Upper lobe of left lung (tissue), 4 donors: Measurements from ENCODE around the gene SKOR1.

Experiments
- POLR2A ChIP-seq, 4 donors: fragments of 450-650 bp; IDR thresholded peaks; one replicate each; pipeline ENCODE4 v1.5.1; 2016 to 2017; ENCODE audit warnings: antibody characterized with exemption in 4 of 4, mild to moderate bottlenecking in 2 of 4
- POLR2AphosphoS5 ChIP-seq, 2 donors: sonication (generic); formaldehyde crosslinking; IDR thresholded peaks; one replicate each; pipeline ENCODE4 v1.5.1; 2017; ENCODE audit warnings: antibody characterized with exemption in 2 of 2
- TF ChIP-seq, protein P1 (sequence below), 6 experiments: fragments of 450-650 bp in 4 of 6; fragments of 200-600 bp in 2 of 6; sonication (generic) in 2 of 6; IDR thresholded peaks; one replicate each; pipeline ENCODE4 v1.5.1; 2016 to 2019; ENCODE audit warnings: antibody characterized with exemption in 6 of 6

DNA sequence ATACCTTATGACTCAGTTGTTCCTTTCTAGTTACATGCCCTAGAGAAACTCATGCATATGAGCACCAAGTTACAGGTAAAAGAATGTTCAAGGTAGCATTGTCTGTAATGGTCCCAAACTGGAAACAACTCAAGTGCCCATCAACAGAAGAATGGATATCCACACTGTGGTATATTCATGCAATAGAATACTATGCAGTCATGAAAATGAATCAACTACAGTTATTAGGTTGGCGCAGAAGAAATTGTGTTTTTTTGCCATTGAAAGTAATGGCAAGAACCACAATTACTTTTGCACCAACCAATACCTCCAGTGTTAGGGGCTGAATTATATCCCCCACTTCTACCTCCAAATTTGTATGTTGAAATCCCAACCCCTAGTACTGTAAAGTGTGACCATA, 24.2 kb downstream of the SKOR1 start:
- TF ChIP-seq, protein P1, sequence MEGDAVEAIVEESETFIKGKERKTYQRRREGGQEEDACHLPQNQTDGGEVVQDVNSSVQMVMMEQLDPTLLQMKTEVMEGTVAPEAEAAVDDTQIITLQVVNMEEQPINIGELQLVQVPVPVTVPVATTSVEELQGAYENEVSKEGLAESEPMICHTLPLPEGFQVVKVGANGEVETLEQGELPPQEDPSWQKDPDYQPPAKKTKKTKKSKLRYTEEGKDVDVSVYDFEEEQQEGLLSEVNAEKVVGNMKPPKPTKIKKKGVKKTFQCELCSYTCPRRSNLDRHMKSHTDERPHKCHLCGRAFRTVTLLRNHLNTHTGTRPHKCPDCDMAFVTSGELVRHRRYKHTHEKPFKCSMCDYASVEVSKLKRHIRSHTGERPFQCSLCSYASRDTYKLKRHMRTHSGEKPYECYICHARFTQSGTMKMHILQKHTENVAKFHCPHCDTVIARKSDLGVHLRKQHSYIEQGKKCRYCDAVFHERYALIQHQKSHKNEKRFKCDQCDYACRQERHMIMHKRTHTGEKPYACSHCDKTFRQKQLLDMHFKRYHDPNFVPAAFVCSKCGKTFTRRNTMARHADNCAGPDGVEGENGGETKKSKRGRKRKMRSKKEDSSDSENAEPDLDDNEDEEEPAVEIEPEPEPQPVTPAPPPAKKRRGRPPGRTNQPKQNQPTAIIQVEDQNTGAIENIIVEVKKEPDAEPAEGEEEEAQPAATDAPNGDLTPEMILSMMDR (IDR thresholded peaks at IDR 0.05): no peak
- TF ChIP-seq POLR2A (IDR thresholded peaks at IDR 0.05) (no peak), POLR2AphosphoS5 (IDR thresholded peaks at IDR 0.05) (no peak)
